ENCODE results near the gene BGN. TPM values are rescaled to one million over a fixed set of nuclear protein-coding genes. Genes with fewer than 3 reads are reported as not detected.

The BGN gene
- total and polyA plus RNA-seq, 5 donors: 167 to 244 (median 204) TPM

DNA sequence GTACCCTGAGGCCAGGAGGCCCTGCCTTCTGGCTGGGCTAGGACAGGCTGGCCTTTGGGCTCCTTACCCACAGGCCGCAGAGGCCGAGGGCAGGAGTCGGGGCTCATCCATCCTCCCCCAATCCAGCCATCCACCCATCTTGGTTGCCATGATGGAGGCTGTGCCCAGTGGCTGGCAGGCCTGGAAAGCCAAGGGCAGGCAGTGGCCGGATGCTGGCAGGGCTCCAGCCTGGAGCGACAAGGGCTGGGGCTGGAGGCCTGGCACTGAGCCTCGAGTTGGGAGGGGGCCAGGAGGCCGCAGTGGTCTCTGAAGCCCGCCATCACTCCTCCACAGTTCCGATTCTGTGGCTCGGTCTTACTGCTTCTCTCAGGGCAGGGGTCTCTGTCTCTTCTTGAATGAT, 8.6 kb upstream of the BGN start:
- DNase-seq: no peak
- H3K4me1 ChIP-seq (ENCODE audit: control insufficient read depth, insufficient read depth, low read length): no peaks in the 10 kb centered on the region

GRCh38 chrX:153487590-153488071, 7.1 kb upstream of the BGN start:
- intact Hi-C loops (cut with DNase I): no loop called here
- Histone ChIP-seq H3K27me3 (ENCODE audit: control insufficient read depth, insufficient read depth) (no peaks in the 10 kb centered on the region), H3K9me3 (ENCODE audit: control insufficient read depth, low read length) (no peaks in the 10 kb centered on the region), H3K4me3 (ENCODE audit: low read length) (no peak overlapping the region), H3K4me1 (ENCODE audit: control insufficient read depth, insufficient read depth, low read length) (peaks cover 1% of the 10 kb centered on the region), H3K27ac (ENCODE audit: low read length) (peak overlapping the region; percentile 55)
- WGBS: 32% methylated on average over 11 of the region's 11 CpGs
- peak; percentile 57 to 71 for ATAC-seq
- peak; percentile 67 to 87 (median 82) for DNase-seq

More for the DNA sequence above, 8.6 kb upstream of the BGN start:
- intact Hi-C loops (cut with DNase I): no loop called here
- Histone ChIP-seq H3K4me3 (ENCODE audit: low read length) (no peak overlapping the region), H3K27me3 (ENCODE audit: control insufficient read depth, insufficient read depth) (no peaks in the 10 kb centered on the region), H3K9me3 (ENCODE audit: control insufficient read depth, low read length) (no peaks in the 10 kb centered on the region), H3K27ac (ENCODE audit: low read length) (no peak overlapping the region)
- no peak for ATAC-seq
- WGBS: 76% methylated on average over 10 of the region's 10 CpGs

DNA sequence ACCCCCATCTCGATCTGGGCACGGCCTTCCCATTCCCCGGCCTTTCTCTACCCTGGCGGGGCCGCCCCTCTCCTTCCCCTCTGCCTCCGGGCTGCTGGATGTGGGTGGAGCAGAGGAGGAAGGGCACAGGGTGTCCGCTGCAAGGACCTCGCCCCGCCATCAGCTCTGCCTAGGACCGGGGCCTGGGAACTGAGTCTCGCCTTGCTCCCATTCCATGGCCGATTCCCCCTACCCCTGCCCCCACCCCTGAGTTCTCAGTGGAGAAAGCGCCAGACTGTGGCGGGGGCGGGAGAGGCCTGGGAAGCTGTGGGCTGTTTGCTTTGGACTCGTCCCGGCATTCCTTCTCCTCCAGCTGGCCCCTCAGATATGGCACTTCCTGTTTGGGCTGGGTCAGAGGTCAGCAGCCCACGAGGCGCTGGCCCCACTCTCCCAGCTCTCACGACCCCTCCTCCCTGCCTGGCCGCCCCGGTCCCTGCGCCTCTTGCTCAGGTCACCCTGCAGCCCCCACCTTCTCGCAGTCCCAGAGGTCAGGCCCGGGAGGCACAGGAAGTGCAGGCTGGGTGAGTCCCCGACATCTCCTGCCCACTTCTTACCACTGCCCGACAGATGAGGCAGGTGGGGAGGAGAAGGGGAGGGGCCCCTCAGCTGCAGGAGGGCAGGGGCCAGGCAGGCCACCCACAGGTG, 6.4 kb upstream of the BGN start:
- DNase-seq (peak; percentile 72 to 90 (median 89)), ATAC-seq (peak; percentile 74 to 77)
- Histone ChIP-seq H3K27me3 (ENCODE audit: control insufficient read depth, insufficient read depth) (no peaks in the 10 kb centered on the region), H3K27ac (ENCODE audit: low read length) (peak overlapping the region; percentile 55), H3K9me3 (ENCODE audit: control insufficient read depth, low read length) (no peaks in the 10 kb centered on the region), H3K4me1 (ENCODE audit: control insufficient read depth, insufficient read depth, low read length) (peaks cover 1% of the 10 kb centered on the region), H3K4me3 (ENCODE audit: low read length) (no peak overlapping the region)
- intact Hi-C loops (cut with DNase I): no loop called here
- WGBS: 32% methylated on average over 26 of the region's 27 CpGs

DNA sequence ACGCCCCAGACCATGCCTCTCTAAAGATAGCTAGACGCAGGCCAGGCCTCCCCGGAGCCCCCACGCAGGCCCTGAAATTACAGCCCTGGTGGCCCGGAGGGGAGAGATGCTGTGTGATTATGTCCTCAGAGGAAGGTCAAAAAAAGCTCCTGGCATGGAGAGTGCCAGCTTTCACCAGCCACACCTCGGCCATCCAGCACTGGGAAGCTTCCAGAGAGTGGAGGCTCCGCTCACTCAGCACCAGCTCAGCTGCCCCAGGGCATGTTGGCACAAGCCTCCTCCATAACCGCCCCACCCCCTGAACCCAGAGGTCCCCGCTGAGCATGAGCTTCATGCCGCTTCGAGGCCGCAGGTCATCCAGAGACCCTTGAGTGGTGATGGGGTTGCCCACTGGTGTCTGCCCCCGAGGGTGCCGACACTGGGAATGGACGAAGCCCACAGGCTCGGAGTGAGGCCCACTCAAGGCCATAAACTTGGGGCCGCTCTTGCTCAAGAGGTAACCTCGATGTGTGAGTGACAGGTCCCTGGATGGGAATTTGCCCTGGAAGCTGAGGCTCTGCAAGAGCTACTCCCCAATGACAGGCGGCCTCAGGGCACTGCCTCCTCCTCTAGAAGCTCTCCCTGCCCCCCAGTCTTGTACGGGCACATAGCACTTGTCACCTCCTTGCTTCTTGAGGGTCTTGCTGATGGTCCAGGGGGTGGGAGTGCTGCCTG, 4.4 kb upstream of the BGN start:
- H3K27me3 ChIP-seq (ENCODE audit: control insufficient read depth, insufficient read depth): no peaks in the 10 kb centered on the region
- no peak overlapping the region for H3K27ac ChIP-seq (ENCODE audit: low read length)
- WGBS: 77% methylated on average over 20 of the region's 20 CpGs
- intact Hi-C loops (cut with DNase I): no loop called here
- no peak for DNase-seq
- H3K4me1 ChIP-seq (ENCODE audit: control insufficient read depth, insufficient read depth, low read length): peaks cover 1% of the 10 kb centered on the region
- H3K4me3 ChIP-seq (ENCODE audit: low read length): no peak overlapping the region
- no peak for ATAC-seq
- H3K9me3 ChIP-seq (ENCODE audit: control insufficient read depth, low read length): no peaks in the 10 kb centered on the region

- Histone ChIP-seq H3K4me3 (ENCODE audit: low read length) (no peak overlapping the region), H3K27me3 (ENCODE audit: control insufficient read depth, insufficient read depth) (no peaks in the 10 kb centered on the region), H3K27ac (ENCODE audit: low read length) (peak overlapping the region; percentile 20), H3K9me3 (ENCODE audit: control insufficient read depth, low read length) (no peaks in the 10 kb centered on the region), H3K4me1 (ENCODE audit: control insufficient read depth, insufficient read depth, low read length) (peaks cover 1% of the 10 kb centered on the region)
- WGBS: 52% methylated on average over 10 of the region's 10 CpGs
- no peak for ATAC-seq
- intact Hi-C loops (cut with DNase I): no loop called here
- no peak for DNase-seq
Observed at GRCh38 chrX:153491351-153491914, 3.3 kb upstream of the BGN start.

GRCh38 chrX:153491918-153492317, 2.9 kb upstream of the BGN start:
- H3K27me3 ChIP-seq (ENCODE audit: control insufficient read depth, insufficient read depth): no peaks in the 10 kb centered on the region
- intact Hi-C loops (cut with DNase I): no loop called here
- ATAC-seq (no peak), DNase-seq (no peak)
- WGBS: 32% methylated on average over 11 of the region's 11 CpGs
- H3K27ac ChIP-seq (ENCODE audit: low read length): no peak overlapping the region
- peaks cover 1% of the 10 kb centered on the region for H3K4me1 ChIP-seq (ENCODE audit: control insufficient read depth, insufficient read depth, low read length)
- H3K4me3 ChIP-seq (ENCODE audit: low read length): no peak overlapping the region
- no peaks in the 10 kb centered on the region for H3K9me3 ChIP-seq (ENCODE audit: control insufficient read depth, low read length)

- Histone ChIP-seq H3K9me3 (ENCODE audit: control insufficient read depth, low read length) (no peaks in the 10 kb centered on the region), H3K4me1 (ENCODE audit: control insufficient read depth, insufficient read depth, low read length) (peaks cover 1% of the 10 kb centered on the region), H3K27ac (ENCODE audit: low read length) (no peak overlapping the region), H3K4me3 (ENCODE audit: low read length) (no peak overlapping the region), H3K27me3 (ENCODE audit: control insufficient read depth, insufficient read depth) (no peaks in the 10 kb centered on the region)
- intact Hi-C loops (cut with DNase I): no loop called here
- no peak for ATAC-seq
- WGBS: 87% methylated on average over 12 of the region's 12 CpGs
- DNase-seq: no peak
Observed at GRCh38 chrX:153492543-153492942, 2.2 kb upstream of the BGN start.

DNA sequence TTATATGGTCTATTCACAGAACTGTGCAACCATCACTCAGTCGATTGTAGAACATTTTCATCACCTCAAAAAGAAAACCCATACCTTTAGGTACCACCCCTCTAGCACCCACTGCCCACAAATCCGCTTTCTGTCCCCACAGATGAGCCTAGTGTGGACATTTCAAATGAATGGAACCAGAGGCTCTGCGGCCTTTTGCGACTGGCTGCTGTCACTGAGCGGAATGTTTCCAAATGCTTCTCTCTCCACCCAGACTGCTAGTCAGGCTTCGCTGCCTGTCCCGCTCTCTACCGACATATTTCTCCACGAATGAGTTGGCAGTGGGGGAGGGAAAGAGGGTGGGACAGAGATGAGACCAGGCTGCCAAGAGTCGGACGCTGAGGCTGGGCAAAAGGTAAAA, 1.7 kb upstream of the BGN start:
- peaks cover 1% of the 10 kb centered on the region for H3K4me1 ChIP-seq (ENCODE audit: control insufficient read depth, insufficient read depth, low read length)
- no peaks in the 10 kb centered on the region for H3K27me3 ChIP-seq (ENCODE audit: control insufficient read depth, insufficient read depth)
- H3K9me3 ChIP-seq (ENCODE audit: control insufficient read depth, low read length): no peaks in the 10 kb centered on the region
- no peak overlapping the region for H3K27ac ChIP-seq (ENCODE audit: low read length)
- intact Hi-C loops (cut with DNase I): no loop called here
- H3K4me3 ChIP-seq (ENCODE audit: low read length): no peak overlapping the region
- 90% methylated on average over 11 of the region's 11 CpGs for WGBS
- no peak for DNase-seq
- ATAC-seq: no peak

GRCh38 chrX:153494061-153494460, 719 bp upstream of the BGN start:
- 60% methylated on average over 12 of the region's 12 CpGs for WGBS
- Histone ChIP-seq H3K4me3 (ENCODE audit: low read length) (no peak overlapping the region), H3K27ac (ENCODE audit: low read length) (peak overlapping the region; percentile 67), H3K4me1 (ENCODE audit: control insufficient read depth, insufficient read depth, low read length) (peaks cover 1% of the 10 kb centered on the region), H3K9me3 (ENCODE audit: control insufficient read depth, low read length) (no peaks in the 10 kb centered on the region), H3K27me3 (ENCODE audit: control insufficient read depth, insufficient read depth) (no peaks in the 10 kb centered on the region)
- intact Hi-C loops (cut with DNase I): no loop called here
- ATAC-seq (peak in 1 of 2 donors; percentile 12), DNase-seq (peak in 1 of 3 donors; percentile 54)

GRCh38 chrX:153495362-153495751, 577 bp downstream of the BGN start:
- no peaks in the 10 kb centered on the region for H3K27me3 ChIP-seq (ENCODE audit: control insufficient read depth, insufficient read depth)
- H3K4me3 ChIP-seq (ENCODE audit: low read length): peak overlapping the region; percentile 25
- peak; percentile 57 to 83 (median 82) for DNase-seq
- H3K27ac ChIP-seq (ENCODE audit: low read length): no peak overlapping the region
- peak; percentile 35 to 59 for ATAC-seq
- H3K4me1 ChIP-seq (ENCODE audit: control insufficient read depth, insufficient read depth, low read length): peaks cover 1% of the 10 kb centered on the region
- intact Hi-C loops (cut with DNase I): no loop called here
- no peaks in the 10 kb centered on the region for H3K9me3 ChIP-seq (ENCODE audit: control insufficient read depth, low read length)
- WGBS: 22% methylated on average over 17 of the region's 17 CpGs

- Histone ChIP-seq H3K9me3 (ENCODE audit: control insufficient read depth, low read length) (no peaks in the 10 kb centered on the region), H3K4me1 (ENCODE audit: control insufficient read depth, insufficient read depth, low read length) (peaks cover 1% of the 10 kb centered on the region), H3K27ac (ENCODE audit: low read length) (peak overlapping the region; percentile 19), H3K27me3 (ENCODE audit: control insufficient read depth, insufficient read depth) (no peaks in the 10 kb centered on the region), H3K4me3 (ENCODE audit: low read length) (peak overlapping the region; percentile 25)
- intact Hi-C loops (cut with DNase I): no loop called here
- ATAC-seq (no peak), DNase-seq (peak in 1 of 3 donors; percentile 44)
- 61% methylated on average over 18 of the region's 18 CpGs for WGBS
Observed at GRCh38 chrX:153495903-153496589, 1.3 kb downstream of the BGN start.
